ENCODE data around the gene EFCAB6.

EFCAB6 gene

DNA sequence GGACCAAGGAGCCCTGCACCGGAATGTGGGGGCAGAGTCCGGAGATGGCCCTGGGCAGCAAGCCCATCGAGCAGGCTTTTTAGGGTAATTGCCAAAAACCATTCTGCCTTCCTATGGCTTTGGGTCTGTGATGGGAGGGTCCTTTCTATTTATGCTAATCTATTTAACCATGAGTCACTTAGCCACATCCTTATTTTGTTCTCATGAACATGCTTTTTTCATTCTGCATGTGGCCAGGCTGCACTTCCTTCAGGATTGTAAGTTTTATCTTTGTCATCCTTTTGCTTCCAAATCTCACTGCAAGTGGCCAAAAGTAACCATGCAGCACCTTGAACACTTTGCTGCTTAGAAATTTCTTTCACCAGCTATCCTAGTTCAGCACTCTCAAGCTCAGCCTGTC lies 88.3 kb downstream of the EFCAB6 start:
- DNase-seq (ENCODE audit: low read depth in 2 of 2), result peak; percentile 6 to 26
- no peak for TF ChIP-seq CTCF (IDR thresholded peaks at IDR 0.05; ENCODE audit: low read depth, low read length)
- no peak overlapping the region for H3K4me3 ChIP-seq (replicated peaks in 1 of 2; ENCODE audit: low read depth in 2 of 2, low read length in 2 of 2)

- no peak overlapping the region for H3K4me3 ChIP-seq (replicated peaks in 1 of 2; ENCODE audit: low read depth in 2 of 2, low read length in 2 of 2)
- TF ChIP-seq CTCF (IDR thresholded peaks at IDR 0.05; ENCODE audit: low read depth, low read length), result no peak
- no peak for DNase-seq (ENCODE audit: low read depth in 2 of 2)
These were observed 89.7 kb downstream of the EFCAB6 start for GRCh38 chr22:43722444-43722843.

DNA sequence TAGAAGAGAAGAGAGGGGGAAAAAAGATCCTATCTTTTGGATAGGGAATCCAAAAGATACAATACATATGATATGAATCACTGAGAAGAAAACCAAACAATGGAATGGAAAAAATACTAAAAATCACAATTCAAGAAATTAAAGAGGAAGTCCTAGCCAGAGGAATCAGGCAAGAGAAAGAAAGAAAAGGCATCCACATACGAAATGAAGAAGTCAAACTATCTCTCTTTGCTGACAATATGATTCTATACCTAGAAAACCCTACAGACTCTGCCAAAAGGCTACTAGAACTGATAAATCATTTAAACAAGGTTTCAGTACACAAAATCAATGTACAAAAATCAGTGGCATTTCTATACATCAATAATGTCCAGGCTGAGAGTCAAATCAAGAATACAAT lies 91.4 kb downstream of the EFCAB6 start:
- no peak for DNase-seq (ENCODE audit: low read depth in 2 of 2)
- TF ChIP-seq CTCF (IDR thresholded peaks at IDR 0.05; ENCODE audit: low read depth, low read length), result no peak
- no peak overlapping the region for H3K4me3 ChIP-seq (replicated peaks in 1 of 2; ENCODE audit: low read depth in 2 of 2, low read length in 2 of 2)

DNA sequence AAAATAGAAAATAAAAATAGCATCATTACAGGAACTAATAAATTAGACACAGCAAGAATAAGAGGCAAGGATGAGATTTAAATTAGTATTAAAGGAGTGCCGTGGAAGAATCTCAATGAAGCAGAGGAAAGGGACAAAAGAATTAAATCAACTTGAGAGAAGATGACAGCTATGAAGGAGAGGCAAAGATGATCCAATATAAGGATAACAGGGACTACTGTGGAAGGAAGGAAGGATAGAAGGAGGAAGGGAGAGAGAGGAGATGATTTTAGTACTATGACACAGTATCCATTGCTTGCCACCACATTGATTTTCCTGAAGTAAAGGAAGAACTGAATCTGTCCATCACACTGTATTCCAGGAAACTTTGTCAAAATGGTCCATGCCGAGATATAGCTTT lies 98.0 kb downstream of the EFCAB6 start:
- H3K4me3 ChIP-seq (replicated peaks in 1 of 2; ENCODE audit: low read depth in 2 of 2, low read length in 2 of 2), result no peak overlapping the region
- DNase-seq (ENCODE audit: low read depth in 2 of 2), result no peak
- TF ChIP-seq CTCF (IDR thresholded peaks at IDR 0.05; ENCODE audit: low read depth, low read length), result no peak

- DNase-seq (ENCODE audit: low read depth in 2 of 2), result no peak
- no peak overlapping the region for H3K4me3 ChIP-seq (replicated peaks in 1 of 2; ENCODE audit: low read depth in 2 of 2, low read length in 2 of 2)
- TF ChIP-seq CTCF (IDR thresholded peaks at IDR 0.05; ENCODE audit: low read depth, low read length), result no peak
These were observed 100.4 kb downstream of the EFCAB6 start for GRCh38 chr22:43711681-43712080.

- no peak overlapping the region for H3K4me3 ChIP-seq (replicated peaks in 1 of 2; ENCODE audit: low read depth in 2 of 2, low read length in 2 of 2)
- no peak for TF ChIP-seq CTCF (IDR thresholded peaks at IDR 0.05; ENCODE audit: low read depth, low read length)
- peak in 1 of 2 donors; percentile 11 for DNase-seq (ENCODE audit: low read depth in 2 of 2)
These were observed 104.5 kb downstream of the EFCAB6 start for GRCh38 chr22:43707648-43708047.

DNA sequence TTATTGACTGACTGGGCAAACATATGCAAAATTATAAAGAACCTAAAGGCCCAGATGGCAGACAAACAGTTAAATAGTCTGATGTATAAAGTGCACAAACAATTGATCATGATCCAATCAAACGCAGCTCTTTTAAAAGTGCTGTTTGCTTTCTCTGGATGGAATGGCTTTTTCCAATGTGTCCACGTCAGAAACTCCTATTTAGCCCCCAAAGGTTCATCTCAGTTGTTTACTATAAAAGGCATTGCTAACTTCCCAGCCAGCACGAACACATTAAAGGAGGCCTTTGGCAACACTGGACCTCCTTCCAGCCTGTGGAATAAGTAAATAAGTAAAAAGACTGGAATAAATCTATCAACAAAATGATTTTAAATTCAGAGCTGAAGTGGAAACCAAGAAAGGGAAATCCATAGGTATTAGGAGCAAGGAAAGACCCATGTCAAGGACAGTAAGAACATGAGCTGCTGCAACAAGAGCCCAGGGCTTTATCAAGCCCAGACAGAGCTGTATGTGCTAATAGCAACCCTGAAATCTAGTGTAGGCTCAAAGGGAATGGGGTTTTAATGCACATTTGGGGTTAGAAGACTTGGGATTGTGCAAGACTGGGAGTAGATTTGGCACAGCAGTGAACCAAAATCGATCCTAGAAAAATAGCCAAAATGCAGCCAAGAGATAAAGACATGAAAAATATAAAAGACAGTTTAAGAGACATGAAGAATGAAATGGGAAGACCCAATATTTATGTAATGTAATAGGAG lies 105.4 kb downstream of the EFCAB6 start:
- DNase-seq (ENCODE audit: low read depth in 2 of 2), result no peak
- no peak for TF ChIP-seq CTCF (IDR thresholded peaks at IDR 0.05; ENCODE audit: low read depth, low read length)
- H3K4me3 ChIP-seq (replicated peaks in 1 of 2; ENCODE audit: low read depth in 2 of 2, low read length in 2 of 2), result no peak overlapping the region

Data from cardiac fibroblast (primary cell).